Keratinocyte (primary cell): ENCODE measurements around the gene NR1H4. TPM values are rescaled to one million over a fixed set of nuclear protein-coding genes. Genes with fewer than 3 reads are reported as not detected.
"Not testable (repeated sequence)": the region's sequence is repeated elsewhere in the genome, so short reads cannot be mapped to it uniquely, and the experiment has no call there.

Experiments
- DNase-seq: peaks from one replicate; pipeline ENCODE4 v3.0.0-alpha.2; 2011; ENCODE audit warnings: low read depth, missing footprints, low spot score
- FAIRE-seq: peaks from 2 replicates; lab custom pipeline; 2011; peaks lifted over from hg19 to GRCh38; lab: Jason Lieb, UNC
- H2AFZ ChIP-seq: 2 replicates; pipeline ENCODE4 v1.6.0; 2012; ENCODE audit warnings: low read length, control low read depth, inconsistent platforms; ENCODE audit not compliant: control insufficient read depth
- H3K27ac ChIP-seq: 2 replicates; pipeline ENCODE4 v1.5.1; 2011; ENCODE audit warnings: low read length; ENCODE audit not compliant: control insufficient read depth, insufficient read depth
- H3K27me3 ChIP-seq: 3 replicates; pipeline ENCODE4 v1.6.0; 2011; ENCODE audit warnings: low read length; ENCODE audit not compliant: control insufficient read depth, insufficient read depth; ENCODE audit errors: extremely low read depth
- H3K36me3 ChIP-seq, 2 experiments: 2 replicates in 1 of 2; 3 replicates in 1 of 2; pipeline ENCODE4 v1.5.1; 2011; ENCODE audit warnings: low read length in 2 of 2, mild to moderate bottlenecking in 1 of 2; ENCODE audit not compliant: control insufficient read depth in 2 of 2, insufficient read depth in 2 of 2; ENCODE audit errors: extremely low read depth in 1 of 2
- H3K4me1 ChIP-seq: 3 replicates; pipeline ENCODE4 v1.5.1; 2011; ENCODE audit warnings: low read length; ENCODE audit not compliant: control insufficient read depth, insufficient read depth; ENCODE audit errors: extremely low read depth
- H3K4me2 ChIP-seq: 3 replicates; pipeline ENCODE4 v1.6.0; 2011; ENCODE audit warnings: low read depth, low read length; ENCODE audit not compliant: control insufficient read depth, insufficient read depth; ENCODE audit errors: extremely low read depth
- H3K4me3 ChIP-seq, 3 experiments: fragments of 200-600 bp in 1 of 3; sonication (generic) in 1 of 3; 2 replicates in 2 of 3; 3 replicates in 1 of 3; pipeline ENCODE4 v1.5.1; 2011 to 2016; ENCODE audit warnings: low read length in 3 of 3, mild to moderate bottlenecking in 3 of 3, control low read depth in 2 of 3, inconsistent platforms in 1 of 3, low read depth in 1 of 3, mixed read lengths in 1 of 3, mixed run types in 1 of 3, moderate library complexity in 1 of 3; ENCODE audit not compliant: control insufficient read depth in 2 of 3, insufficient read depth in 2 of 3; ENCODE audit errors: extremely low read depth in 1 of 3
- H3K79me2 ChIP-seq: 2 replicates; pipeline ENCODE4 v1.6.0; 2012; ENCODE audit warnings: low read length; ENCODE audit not compliant: control insufficient read depth, insufficient read depth
- H3K9ac ChIP-seq: 3 replicates; pipeline ENCODE4 v1.6.0; 2011; ENCODE audit warnings: low read length; ENCODE audit not compliant: control insufficient read depth, insufficient read depth; ENCODE audit errors: extremely low read depth
- H3K9me1 ChIP-seq: 3 replicates; pipeline ENCODE4 v1.6.0; 2011; ENCODE audit warnings: low read length; ENCODE audit not compliant: control insufficient read depth, insufficient read depth; ENCODE audit errors: extremely low read depth
- H3K9me3 ChIP-seq: 2 replicates; pipeline ENCODE4 v1.5.1; 2012; ENCODE audit warnings: low read depth, low read length; ENCODE audit not compliant: control insufficient read depth
- H4K20me1 ChIP-seq: 3 replicates; pipeline ENCODE4 v1.6.0; 2011; ENCODE audit warnings: low read length; ENCODE audit not compliant: control insufficient read depth, insufficient read depth; ENCODE audit errors: extremely low read depth
- CTCF ChIP-seq, 3 experiments: IDR thresholded peaks in 1 of 3; conservative IDR thresholded peaks in 1 of 3; optimal IDR thresholded peaks in 1 of 3; 2 replicates in 2 of 3; 3 replicates in 1 of 3; pipeline versions ENCODE3 to v1.5.1; 2011; ENCODE audit warnings: low read length in 3 of 3, mild to moderate bottlenecking in 3 of 3, moderate library complexity in 2 of 3, control low read depth in 1 of 3, inconsistent platforms in 1 of 3; ENCODE audit not compliant: insufficient read depth in 2 of 3; ENCODE audit errors: extremely low read depth in 1 of 3
- EZH2 ChIP-seq: IDR thresholded peaks from one replicate; pipeline ENCODE4 v1.6.1; 2012; ENCODE audit warnings: inconsistent platforms, mild to moderate bottlenecking, low read length, moderate library complexity
- dilution Hi-C: fragments of 300-500 bp; cut with MboI; formaldehyde crosslinking; loops from one replicate; pipeline ENCODE4 v1.7.0; 2020; ENCODE audit warnings: low sequenced_read_pairs; ENCODE audit not compliant: extremely low pct_ligation_motif_present
- polyA plus RNA-seq, 5 experiments: library from polyadenylated mRNA; depleted of rRNA in 3 of 5; stranded (reverse) in 3 of 5; stranded (forward) in 1 of 5; unstranded in 1 of 5; fragments of >200 nt; gene quantifications; 1 replicate in 1 of 5; 2 replicates in 3 of 5; 3 replicates in 1 of 5; pipeline versions ENCODE4 v1.2.1 to v1.2.3, GENCODE V29; 2011 to 2012; ENCODE audit warnings: missing spikeins in 2 of 5, low read depth in 1 of 5, low replicate concordance in 1 of 5

NR1H4 gene
- polyA plus RNA-seq, 1 donor (not counting 4 experiments of a cell fraction or from before 2014, with no cell fraction given), result not detected

- Histone ChIP-seq H3K9me3 (no peaks in the 10 kb centered on the region), H4K20me1 (no peaks in the 10 kb centered on the region), H3K4me3 (no peak overlapping the region), H3K27me3 (no peaks in the 10 kb centered on the region), H3K4me1 (peaks cover 10% of the 10 kb centered on the region), H3K9me1 (no peaks in the 10 kb centered on the region), H3K4me2 (peak overlapping the region; percentile 8), H3K36me3 (no peaks in the 10 kb centered on the region), H3K9ac (no peak overlapping the region), H2AFZ (no peak overlapping the region), H3K79me2 (no peaks in the 10 kb centered on the region), H3K27ac (no peak overlapping the region)
- dilution Hi-C loops, result no loop called here
- FAIRE-seq, result peak; percentile 39
- TF ChIP-seq CTCF (optimal IDR thresholded peaks at IDR 0.05 in 1 of 3, IDR thresholded peaks at IDR 0.05 in 1 of 3, conservative IDR thresholded peaks at IDR 0.05 in 1 of 3; ENCODE audit: extremely low read depth in 1 of 3, insufficient read depth in 2 of 3, low read length in 3 of 3) (no peak), EZH2 (no peak)
- DNase-seq, result peak; percentile 60
These were observed 46.6 kb upstream of the NR1H4 start for GRCh38 chr12:100427078-100427477.

DNA sequence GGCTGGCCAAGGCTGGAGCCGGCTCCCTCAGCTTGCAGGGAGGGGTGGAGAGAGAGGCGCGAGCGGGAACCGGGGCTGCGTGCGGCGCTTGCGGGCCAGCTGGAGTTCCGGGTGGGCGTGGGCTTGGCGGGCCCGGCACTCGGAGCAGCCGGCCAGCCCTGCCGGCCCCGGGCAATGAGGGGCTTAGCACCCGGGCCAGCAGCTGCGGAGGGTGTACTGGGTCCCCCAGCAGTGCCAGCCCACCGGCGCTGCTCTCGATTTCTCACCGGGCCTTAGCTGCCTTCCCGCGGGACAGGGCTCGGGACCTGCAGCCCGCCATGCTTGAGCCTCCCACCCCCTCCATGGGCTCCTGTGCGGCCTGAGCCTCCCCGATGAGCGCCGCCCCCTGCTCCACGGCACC lies 43.4 kb upstream of the NR1H4 start:
- H3K4me3 ChIP-seq, H3K79me2 ChIP-seq, H3K4me2 ChIP-seq, H3K4me1 ChIP-seq, DNase-seq, dilution Hi-C loops, H3K9me3 ChIP-seq, H3K9ac ChIP-seq, H3K27ac ChIP-seq, H2AFZ ChIP-seq, FAIRE-seq, H3K36me3 ChIP-seq, H4K20me1 ChIP-seq, H3K9me1 ChIP-seq, H3K27me3 ChIP-seq: not testable (repeated sequence)

- no peak overlapping the region for H3K9ac ChIP-seq
- H3K27ac ChIP-seq, result no peak overlapping the region
- H3K79me2 ChIP-seq, result no peaks in the 10 kb centered on the region
- H3K4me1 ChIP-seq, result no peaks in the 10 kb centered on the region
- H3K9me1 ChIP-seq, result no peaks in the 10 kb centered on the region
- FAIRE-seq, result no peak
- DNase-seq, result no peak
- no peaks in the 10 kb centered on the region for H4K20me1 ChIP-seq
- no peak overlapping the region for H3K4me3 ChIP-seq
- no peaks in the 10 kb centered on the region for H3K27me3 ChIP-seq
- no peak for TF ChIP-seq CTCF (optimal IDR thresholded peaks at IDR 0.05 in 1 of 3, IDR thresholded peaks at IDR 0.05 in 1 of 3, conservative IDR thresholded peaks at IDR 0.05 in 1 of 3; ENCODE audit: extremely low read depth in 1 of 3, insufficient read depth in 2 of 3, low read length in 3 of 3)
- dilution Hi-C loops, result no loop called here
- H3K36me3 ChIP-seq, result no peaks in the 10 kb centered on the region
- no peak overlapping the region for H3K4me2 ChIP-seq
- no peak overlapping the region for H2AFZ ChIP-seq
- no peaks in the 10 kb centered on the region for H3K9me3 ChIP-seq
These were observed 40.0 kb upstream of the NR1H4 start for GRCh38 chr12:100433701-100434100.
